HepG2 (cell line): Measurements from ENCODE around the gene RERGL. TPM values are rescaled to one million over a fixed set of nuclear protein-coding genes. Genes with fewer than 3 reads are reported as not detected.

ENCODE experiments used
- ATAC-seq: fragments of 200-7000 bp; cut with Tn5 transposase; 3 replicates; pipeline ENCODE4 v1.9.1; 2020; ENCODE audit warnings: mild to moderate bottlenecking, moderate library complexity
- BruUV-seq: library from RNA; stranded (reverse); fragments of 400-500 nt; replicated peaks from 2 replicates; lab custom pipeline; 2021; lab: Mats Ljungman, UMichigan
- CTCF ChIA-PET: fragments of 300-600 bp; formaldehyde crosslinking; extraction: SDS; loops from one replicate; lab custom pipeline; 2021; ENCODE audit warnings: low total read pairs, inconsistent platforms, low intra/inter-chr PET ratio; lab: Yijun Ruan, JAX
- POLR2A ChIA-PET: fragments of 350-600 bp; sonication (Branson Sonifier 250); formaldehyde crosslinking; loops from one replicate; lab custom pipeline; 2020; ENCODE audit warnings: antibody characterized with exemption, inconsistent platforms; lab: Yijun Ruan, JAX
- DNase-seq: peaks from one replicate; pipeline ENCODE4 v3.0.0-alpha.2; 2015; ENCODE audit warnings: low spot score
- FAIRE-seq: peaks from 3 replicates; lab custom pipeline; 2011; peaks lifted over from hg19 to GRCh38; lab: Jason Lieb, UNC
- H2AFZ ChIP-seq: one replicate; pipeline ENCODE4 v1.6.1; 2011; ENCODE audit warnings: low read length, inconsistent platforms
- H3K27ac ChIP-seq: fragments of 300-600 bp; 3 replicates; pipeline ENCODE4 v1.8.0; 2011; ENCODE audit warnings: mixed run types, mild to moderate bottlenecking, mixed read lengths, low read length, inconsistent platforms; ENCODE audit not compliant: insufficient read depth; ENCODE audit errors: extremely low read length
- H3K27me3 ChIP-seq, 2 experiments: fragments of 200-600 bp in 1 of 2; 2 replicates in 1 of 2; 3 replicates in 1 of 2; pipeline versions ENCODE4 v1.6.0 to v1.8.0; 2011; ENCODE audit warnings: low read length in 2 of 2, mild to moderate bottlenecking in 2 of 2, moderate library complexity in 2 of 2, inconsistent platforms in 1 of 2; ENCODE audit not compliant: insufficient read depth in 2 of 2, control insufficient read depth in 1 of 2
- H3K36me3 ChIP-seq, 2 experiments: fragments of 200-600 bp in 1 of 2; replicated peaks in 1 of 2; 2 replicates in 1 of 2; 3 replicates in 1 of 2; pipeline versions ENCODE4 v1.5.1 to v1.8.0; 2011; ENCODE audit warnings: low read length in 2 of 2, inconsistent platforms in 1 of 2; ENCODE audit not compliant: insufficient read depth in 2 of 2, control insufficient read depth in 1 of 2
- H3K4me1 ChIP-seq: 2 replicates; pipeline ENCODE4 v1.5.1; 2012; ENCODE audit warnings: low read length, inconsistent platforms; ENCODE audit not compliant: insufficient read depth
- H3K4me2 ChIP-seq: 2 replicates; pipeline ENCODE4 v1.6.0; 2011; ENCODE audit warnings: low read depth, low read length, inconsistent platforms
- H3K4me3 ChIP-seq, 3 experiments: fragments of 200-600 bp in 1 of 3; sonication (generic), shearing (Covaris generic) in 1 of 3; replicated peaks in 1 of 3; 2 replicates each; pipeline ENCODE4 v1.5.1; 2011 to 2016; ENCODE audit warnings: low read length in 3 of 3, inconsistent platforms in 2 of 3, low read depth in 2 of 3, mild to moderate bottlenecking in 2 of 3, control low read depth in 1 of 3, mixed read lengths in 1 of 3; ENCODE audit not compliant: insufficient read depth in 1 of 3
- H3K79me2 ChIP-seq: one replicate; pipeline ENCODE4 v1.6.1; 2011; ENCODE audit warnings: low read length, inconsistent platforms; ENCODE audit not compliant: insufficient read depth
- H3K9ac ChIP-seq: 2 replicates; pipeline ENCODE4 v1.6.0; 2011; ENCODE audit warnings: mild to moderate bottlenecking, low read depth, low read length, inconsistent platforms; ENCODE audit not compliant: insufficient read depth
- H3K9me3 ChIP-seq: 2 replicates; pipeline ENCODE4 v1.5.1; 2012; ENCODE audit warnings: mild to moderate bottlenecking, low read length
- H4K20me1 ChIP-seq: 2 replicates; pipeline ENCODE4 v1.6.0; 2011; ENCODE audit warnings: inconsistent platforms, mild to moderate bottlenecking, low read length, moderate library complexity; ENCODE audit not compliant: insufficient read depth
- ELF1 ChIP-seq: sonication (generic); formaldehyde crosslinking; IDR thresholded peaks from 2 replicates; pipeline ENCODE4 v1.4.0; 2020; ENCODE audit warnings: missing genetic modification reagents
- KLF6 ChIP-seq: IDR thresholded peaks from 2 replicates; pipeline ENCODE4 v1.8.0; 2016; ENCODE audit warnings: missing biosample characterization, missing genetic modification reagents
- MXI1 ChIP-seq: IDR thresholded peaks from 3 replicates; pipeline ENCODE4 v1.6.1; 2012; ENCODE audit warnings: low read depth, low read length, inconsistent platforms, borderline replicate concordance
- NFATC3 ChIP-seq: sonication (generic); formaldehyde crosslinking; IDR thresholded peaks from 2 replicates; pipeline ENCODE4 v1.5.1; 2020; ENCODE audit warnings: mild to moderate bottlenecking, missing genetic modification reagents
- ONECUT2 ChIP-seq: sonication (generic); formaldehyde crosslinking; IDR thresholded peaks from 2 replicates; pipeline ENCODE4 v1.4.0; 2020; ENCODE audit warnings: missing genetic modification reagents
- PAX8 ChIP-seq: sonication (generic); formaldehyde crosslinking; IDR thresholded peaks from 2 replicates; pipeline ENCODE4 v1.8.0; 2022; ENCODE audit warnings: mild to moderate bottlenecking, missing genetic modification reagents, borderline replicate concordance
- PAXIP1 ChIP-seq: sonication (generic); formaldehyde crosslinking; conservative IDR thresholded peaks from 2 replicates; pipeline ENCODE4 v1.4.0; 2020; ENCODE audit warnings: mild to moderate bottlenecking, missing genetic modification reagents, moderate library complexity
- ZNF34 ChIP-seq: sonication (generic); formaldehyde crosslinking; IDR thresholded peaks from 2 replicates; pipeline ENCODE4 v1.4.0; 2020; ENCODE audit warnings: mild to moderate bottlenecking, missing genetic modification reagents, borderline replicate concordance
- ZNF782 ChIP-seq: sonication (generic); formaldehyde crosslinking; IDR thresholded peaks from 2 replicates; pipeline ENCODE4 v1.4.0; 2020; ENCODE audit warnings: missing genetic modification reagents, mild to moderate bottlenecking, borderline replicate concordance
- WGBS: methylation state at CpG from one replicate; pipeline ENCODE4 v1.1.6; 2017; ENCODE audit warnings: low lambda C conversion rate; 5-methylcytosine and 5-hydroxymethylcytosine counted together
- in situ Hi-C: cut with HindIII; loops from 2 replicates; pipeline ENCODE4 v1.10.0; 2017; ENCODE audit warnings: low pct_unique_long_range_greater_than_20kb; ENCODE audit not compliant: extremely low pct_ligation_motif_present
- intact Hi-C: fragments of 100-400 bp; cut with micrococcal nuclease; formaldehyde crosslinking; loops from one replicate; pipeline ENCODE4 v1.10.0; 2022; ENCODE audit not compliant: unreplicated experiment
- polyA plus RNA-seq, 8 experiments: library from polyadenylated mRNA; depleted of rRNA in 3 of 8; stranded (reverse) in 7 of 8; unstranded in 1 of 8; fragments of >200 nt; fragmentation: Illumina TruSeq in 4 of 8; extraction: Trizol in 4 of 8; gene quantifications; 2 replicates each; pipeline versions ENCODE4 v1.2.1 to v1.2.3, GENCODE V29; 2011 to 2016; ENCODE audit warnings: low read depth in 4 of 8, missing spikeins in 1 of 8, mixed read lengths in 1 of 8; ENCODE audit not compliant: insufficient read depth in 1 of 8
- total RNA-seq, 5 experiments: library from RNA; depleted of rRNA; stranded (reverse); fragments of >200 nt; fragmentation: Illumina TruSeq; extraction: Trizol; gene quantifications; 2 replicates each; pipeline ENCODE4 v1.2.3, GENCODE V29; 2016; ENCODE audit warnings: low read depth in 1 of 5
- TF ChIP-seq, protein P1 (sequence below): sonication (generic); formaldehyde crosslinking; IDR thresholded peaks from 2 replicates; pipeline ENCODE4 v1.8.1; 2023; ENCODE audit warnings: mild to moderate bottlenecking, inconsistent platforms, moderate library complexity, missing genetic modification reagents, borderline replicate concordance
- TF ChIP-seq, protein P2 (sequence below): sonication (generic); formaldehyde crosslinking; IDR thresholded peaks from 2 replicates; pipeline ENCODE4 v1.5.0; 2020; ENCODE audit warnings: mild to moderate bottlenecking, missing genetic modification reagents, borderline replicate concordance

The RERGL gene
- total and polyA plus RNA-seq, 2 of the 13 experiments (the other 11 are each of a cell fraction or from before 2014, with no cell fraction given), result not detected

DNA sequence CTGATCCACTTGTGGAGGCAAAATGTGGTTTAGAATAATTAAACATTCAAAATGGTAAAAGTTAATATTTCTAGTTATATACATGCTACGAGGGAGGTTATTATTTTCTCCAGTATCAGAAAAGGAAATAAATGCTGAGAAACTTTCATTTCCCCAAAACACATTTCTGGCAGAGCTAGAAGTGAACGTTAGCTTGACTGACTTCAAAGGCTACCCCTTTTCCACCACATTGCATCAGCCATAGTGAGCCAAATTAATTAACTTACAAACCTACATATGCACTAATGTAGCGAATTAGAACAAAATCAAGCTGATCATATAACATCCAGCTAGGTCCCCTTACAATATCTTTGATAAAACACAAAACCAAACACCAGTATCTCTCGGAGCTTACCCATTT lies 49.3 kb upstream of the RERGL start (continued):
- TF ChIP-seq PAXIP1 (CRISPR knock-in tag), result no peak
- TF ChIP-seq ZNF782 (CRISPR knock-in tag), result no peak
- no peak for TF ChIP-seq NFATC3 (CRISPR knock-in tag)
- no peak for TF ChIP-seq ZNF34 (CRISPR knock-in tag)

- Histone ChIP-seq H3K79me2 (no peaks in the 10 kb centered on the region), H3K9me3 (no peaks in the 10 kb centered on the region), H3K36me3 (no peaks in the 10 kb centered on the region), H3K4me2 (no peak overlapping the region), H4K20me1 (no peaks in the 10 kb centered on the region), H3K27me3 (no peaks in the 10 kb centered on the region), H3K4me1 (no peaks in the 10 kb centered on the region), H3K4me3 (no peak overlapping the region), H2AFZ (no peak overlapping the region), H3K27ac (no peak overlapping the region), H3K9ac (no peak overlapping the region)
- no TSS peak for BruUV-seq
- DNase-seq (no peak), ATAC-seq (no peak), FAIRE-seq (no peak)
- intact Hi-C loops, result no loop called here
- WGBS, result 5% methylated on average over 8 of the region's 8 CpGs
- in situ Hi-C loops, result no loop called here
- CTCF ChIA-PET, result no interaction called here
- POLR2A ChIA-PET, result no interaction called here
- TF ChIP-seq KLF6 (CRISPR knock-in tag) (no peak), PAX8 (no peak), ONECUT2 (CRISPR knock-in tag) (no peak), ELF1 (CRISPR knock-in tag) (no peak), MXI1 (no peak)
- TF ChIP-seq, protein P1, sequence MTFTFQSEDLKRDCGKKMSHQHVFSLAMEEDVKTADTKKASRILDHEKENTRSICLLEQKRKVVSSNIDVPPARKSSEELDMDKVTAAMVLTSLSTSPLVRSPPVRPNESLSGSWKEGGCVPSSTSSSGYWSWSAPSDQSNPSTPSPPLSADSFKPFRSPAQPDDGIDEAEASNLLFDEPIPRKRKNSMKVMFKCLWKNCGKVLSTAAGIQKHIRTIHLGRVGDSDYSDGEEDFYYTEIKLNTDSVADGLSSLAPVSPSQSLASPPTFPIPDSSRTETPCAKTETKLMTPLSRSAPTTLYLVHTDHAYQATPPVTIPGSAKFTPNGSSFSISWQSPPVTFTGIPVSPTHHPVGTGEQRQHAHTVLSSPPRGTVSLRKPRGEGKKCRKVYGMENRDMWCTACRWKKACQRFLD (CRISPR knock-in tag), result no peak
- TF ChIP-seq, protein P2, sequence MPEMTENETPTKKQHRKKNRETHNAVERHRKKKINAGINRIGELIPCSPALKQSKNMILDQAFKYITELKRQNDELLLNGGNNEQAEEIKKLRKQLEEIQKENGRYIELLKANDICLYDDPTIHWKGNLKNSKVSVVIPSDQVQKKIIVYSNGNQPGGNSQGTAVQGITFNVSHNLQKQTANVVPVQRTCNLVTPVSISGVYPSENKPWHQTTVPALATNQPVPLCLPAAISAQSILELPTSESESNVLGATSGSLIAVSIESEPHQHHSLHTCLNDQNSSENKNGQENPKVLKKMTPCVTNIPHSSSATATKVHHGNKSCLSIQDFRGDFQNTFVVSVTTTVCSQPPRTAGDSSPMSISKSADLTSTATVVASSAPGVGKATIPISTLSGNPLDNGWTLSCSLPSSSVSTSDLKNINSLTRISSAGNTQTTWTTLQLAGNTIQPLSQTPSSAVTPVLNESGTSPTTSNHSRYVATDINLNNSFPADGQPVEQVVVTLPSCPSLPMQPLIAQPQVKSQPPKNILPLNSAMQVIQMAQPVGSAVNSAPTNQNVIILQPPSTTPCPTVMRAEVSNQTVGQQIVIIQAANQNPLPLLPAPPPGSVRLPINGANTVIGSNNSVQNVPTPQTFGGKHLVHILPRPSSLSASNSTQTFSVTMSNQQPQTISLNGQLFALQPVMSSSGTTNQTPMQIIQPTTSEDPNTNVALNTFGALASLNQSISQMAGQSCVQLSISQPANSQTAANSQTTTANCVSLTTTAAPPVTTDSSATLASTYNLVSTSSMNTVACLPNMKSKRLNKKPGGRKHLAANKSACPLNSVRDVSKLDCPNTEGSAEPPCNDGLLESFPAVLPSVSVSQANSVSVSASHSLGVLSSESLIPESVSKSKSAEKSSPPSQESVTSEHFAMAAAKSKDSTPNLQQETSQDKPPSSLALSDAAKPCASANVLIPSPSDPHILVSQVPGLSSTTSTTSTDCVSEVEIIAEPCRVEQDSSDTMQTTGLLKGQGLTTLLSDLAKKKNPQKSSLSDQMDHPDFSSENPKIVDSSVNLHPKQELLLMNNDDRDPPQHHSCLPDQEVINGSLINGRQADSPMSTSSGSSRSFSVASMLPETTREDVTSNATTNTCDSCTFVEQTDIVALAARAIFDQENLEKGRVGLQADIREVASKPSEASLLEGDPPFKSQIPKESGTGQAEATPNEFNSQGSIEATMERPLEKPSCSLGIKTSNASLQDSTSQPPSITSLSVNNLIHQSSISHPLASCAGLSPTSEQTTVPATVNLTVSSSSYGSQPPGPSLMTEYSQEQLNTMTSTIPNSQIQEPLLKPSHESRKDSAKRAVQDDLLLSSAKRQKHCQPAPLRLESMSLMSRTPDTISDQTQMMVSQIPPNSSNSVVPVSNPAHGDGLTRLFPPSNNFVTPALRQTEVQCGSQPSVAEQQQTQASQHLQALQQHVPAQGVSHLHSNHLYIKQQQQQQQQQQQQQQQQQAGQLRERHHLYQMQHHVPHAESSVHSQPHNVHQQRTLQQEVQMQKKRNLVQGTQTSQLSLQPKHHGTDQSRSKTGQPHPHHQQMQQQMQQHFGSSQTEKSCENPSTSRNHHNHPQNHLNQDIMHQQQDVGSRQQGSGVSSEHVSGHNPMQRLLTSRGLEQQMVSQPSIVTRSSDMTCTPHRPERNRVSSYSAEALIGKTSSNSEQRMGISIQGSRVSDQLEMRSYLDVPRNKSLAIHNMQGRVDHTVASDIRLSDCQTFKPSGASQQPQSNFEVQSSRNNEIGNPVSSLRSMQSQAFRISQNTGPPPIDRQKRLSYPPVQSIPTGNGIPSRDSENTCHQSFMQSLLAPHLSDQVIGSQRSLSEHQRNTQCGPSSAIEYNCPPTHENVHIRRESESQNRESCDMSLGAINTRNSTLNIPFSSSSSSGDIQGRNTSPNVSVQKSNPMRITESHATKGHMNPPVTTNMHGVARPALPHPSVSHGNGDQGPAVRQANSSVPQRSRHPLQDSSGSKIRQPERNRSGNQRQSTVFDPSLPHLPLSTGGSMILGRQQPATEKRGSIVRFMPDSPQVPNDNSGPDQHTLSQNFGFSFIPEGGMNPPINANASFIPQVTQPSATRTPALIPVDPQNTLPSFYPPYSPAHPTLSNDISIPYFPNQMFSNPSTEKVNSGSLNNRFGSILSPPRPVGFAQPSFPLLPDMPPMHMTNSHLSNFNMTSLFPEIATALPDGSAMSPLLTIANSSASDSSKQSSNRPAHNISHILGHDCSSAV, result no peak
Measured at GRCh38 chr12:18135509-18135908, 45.5 kb upstream of the RERGL start.
